NCI-H226 (cell line): Measurements from ENCODE around the gene RPS6KA3.

Source experiments
- DNase-seq: peaks from one replicate; pipeline ENCODE4 v3.0.0-alpha.2; 2015

The RPS6KA3 gene

GRCh38 chrX:20266810-20267606, at the start of gene RPS6KA3:
Gene RPS6KA3 (minus strand): TSS chrX:20266909. CDS start chrX:20266632, 277 bp downstream.
- peak; percentile 71 for DNase-seq

- DNase-seq, result peak; percentile 3
Measured at GRCh38 chrX:20315140-20315539, 48.4 kb upstream of the RPS6KA3 start.

- DNase-seq, result no peak
Measured at GRCh38 chrX:20313899-20314298, 47.2 kb upstream of the RPS6KA3 start.

GRCh38 chrX:20312018-20312417, 45.3 kb upstream of the RPS6KA3 start:
- no peak for DNase-seq

- no peak for DNase-seq
Measured at GRCh38 chrX:20311505-20311904, 44.8 kb upstream of the RPS6KA3 start.

GRCh38 chrX:20309806-20310205, 43.1 kb upstream of the RPS6KA3 start:
- no peak for DNase-seq

- no peak for DNase-seq
Measured at GRCh38 chrX:20306668-20307067, 40.0 kb upstream of the RPS6KA3 start.

- no peak for DNase-seq
Measured at GRCh38 chrX:20300822-20301221, 34.1 kb upstream of the RPS6KA3 start.

GRCh38 chrX:20294957-20295356, 28.2 kb upstream of the RPS6KA3 start:
- no peak for DNase-seq

- no peak for DNase-seq
Measured at GRCh38 chrX:20294284-20294683, 27.6 kb upstream of the RPS6KA3 start.

- DNase-seq, result no peak
Measured at GRCh38 chrX:20285511-20285910, 18.8 kb upstream of the RPS6KA3 start.

- no peak for DNase-seq
Measured at GRCh38 chrX:20284992-20285391, 18.3 kb upstream of the RPS6KA3 start.

- no peak for DNase-seq
Measured at GRCh38 chrX:20284444-20284843, 17.7 kb upstream of the RPS6KA3 start.

- DNase-seq, result no peak
Measured at GRCh38 chrX:20280938-20281337, 14.2 kb upstream of the RPS6KA3 start.

GRCh38 chrX:20274121-20274520, 7.4 kb upstream of the RPS6KA3 start:
- DNase-seq, result no peak

GRCh38 chrX:20271730-20272129, 5.0 kb upstream of the RPS6KA3 start:
- no peak for DNase-seq

GRCh38 chrX:20271186-20271585, 4.5 kb upstream of the RPS6KA3 start:
- DNase-seq, result no peak

- no peak for DNase-seq
Measured at GRCh38 chrX:20270562-20270890, 3.8 kb upstream of the RPS6KA3 start.

GRCh38 chrX:20269848-20270561, 3.3 kb upstream of the RPS6KA3 start:
- peak; percentile 31 for DNase-seq

- no peak for DNase-seq
Measured at GRCh38 chrX:20267931-20268701, 1.4 kb upstream of the RPS6KA3 start.

- no peak for DNase-seq
Measured at GRCh38 chrX:20267607-20267930, 860 bp upstream of the RPS6KA3 start.

GRCh38 chrX:20265726-20266681, 705 bp downstream of the RPS6KA3 start:
- DNase-seq, result no peak
